ENCODE data around the gene KCNG1. TPM values are rescaled to one million over a fixed set of nuclear protein-coding genes. Genes with fewer than 3 reads are reported as not detected.

KCNG1 gene
- total and polyA plus RNA-seq, 2 of the 8 experiments (the other 6 are each of a cell fraction or from before 2014, with no cell fraction given): 16.0 to 18.0 TPM

DNA sequence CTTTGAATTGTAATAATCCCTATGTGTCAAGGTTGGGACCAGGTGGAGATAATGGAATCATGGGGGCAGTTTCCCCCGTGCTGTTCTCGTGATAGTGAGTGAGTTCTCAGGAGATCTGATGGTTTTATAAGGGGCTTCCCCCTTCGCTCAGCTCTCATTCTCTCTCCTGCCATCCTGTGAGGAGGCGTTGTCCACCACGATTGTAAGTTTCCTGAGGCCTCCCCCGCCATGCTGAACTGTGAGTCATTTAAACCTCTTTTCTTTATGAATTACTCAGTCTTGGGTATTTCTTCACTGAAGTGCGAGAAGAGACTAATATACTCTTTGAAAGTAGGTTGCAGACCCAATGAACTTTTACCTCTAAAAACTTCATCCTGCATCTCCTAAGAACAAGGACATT, 39.2 kb upstream of the KCNG1 start:
- Histone ChIP-seq H2BK20ac (ENCODE audit: low read length) (no peak overlapping the region), H3K4ac (replicated peaks; ENCODE audit: insufficient read length, low read depth, low read length) (no peak overlapping the region), H2BK120ac (replicated peaks; ENCODE audit: low read depth, low read length) (no peak overlapping the region), H4K20me1 (replicated peaks in 1 of 2; ENCODE audit: control insufficient read depth in 1 of 2, insufficient read depth in 2 of 2, low read length in 2 of 2) (no peaks in the 10 kb centered on the region), H3K79me1 (ENCODE audit: low read depth, low read length) (no peaks in the 10 kb centered on the region), H4K5ac (ENCODE audit: insufficient read length, low read depth, low read length) (no peak overlapping the region), H2AFZ (ENCODE audit: low read length) (no peak overlapping the region), H3K4me1 (replicated peaks in 1 of 4; ENCODE audit: control insufficient read depth in 3 of 4, insufficient read depth in 4 of 4, low read length in 3 of 4) (no peaks in the 10 kb centered on the region), H3K79me2 (ENCODE audit: control insufficient read depth in 1 of 2, insufficient read depth in 2 of 2, low read length in 2 of 2) (no peaks in the 10 kb centered on the region), H2AK5ac (ENCODE audit: low read depth, low read length) (no peak overlapping the region), H3K18ac (ENCODE audit: extremely low read depth, low read length) (no peak overlapping the region), H4K8ac (ENCODE audit: extremely low read depth, insufficient read depth, low read length) (no peak overlapping the region), H3K23me2 (ENCODE audit: low read depth, low read length) (no peaks in the 10 kb centered on the region), H4K91ac (replicated peaks; ENCODE audit: insufficient read length, low read length) (no peak overlapping the region), H3K27ac (ENCODE audit: low read depth, low read length) (no peak overlapping the region), H2BK5ac (ENCODE audit: low read depth, low read length) (no peak overlapping the region), H3K14ac (ENCODE audit: insufficient read length) (no peak overlapping the region), H3K23ac (ENCODE audit: insufficient read length) (no peak overlapping the region), H3K9me3 (ENCODE audit: insufficient read depth in 2 of 2, low read depth in 1 of 2, low read length in 1 of 2) (no peaks in the 10 kb centered on the region), H2BK12ac (ENCODE audit: low read depth, low read length) (no peak overlapping the region), H3K36me3 (ENCODE audit: control insufficient read depth in 2 of 4, insufficient read depth in 4 of 4, low read length in 3 of 4) (no peaks in the 10 kb centered on the region), H3K9ac (replicated peaks in 1 of 4; ENCODE audit: extremely low read depth in 1 of 4, low read depth in 3 of 4, low read length in 3 of 4) (no peak overlapping the region), H3K4me2 (ENCODE audit: insufficient read depth in 1 of 2, low read depth in 2 of 2, low read length in 2 of 2) (no peak overlapping the region), H3K56ac (replicated peaks; ENCODE audit: insufficient read length, low read depth, low read length) (no peak overlapping the region), H2BK15ac (ENCODE audit: low read length) (no peak overlapping the region), H3K27me3 (replicated peaks in 1 of 4; ENCODE audit: control insufficient read depth in 3 of 4, extremely low read depth in 1 of 4, insufficient read depth in 3 of 4, low read length in 3 of 4) (no peaks in the 10 kb centered on the region), H3K4me3 (ENCODE audit: extremely low read depth in 1 of 4, insufficient read depth in 2 of 4, low read depth in 3 of 4, low read length in 4 of 4) (no peak overlapping the region)
- DNase-seq (ENCODE audit: low read depth in 1 of 2, low spot score in 2 of 2): no peak
- no peak for FAIRE-seq
- WGBS, 2 experiments (ENCODE audit: extremely low coverage in 1 of 2, insufficient coverage in 1 of 2, insufficient read length in 1 of 2, insufficient replicate concordance in 2 of 2, low coverage in 1 of 2, low lambda C conversion rate in 2 of 2, missing lambda C conversion rate in 1 of 2): 89% methylated on average over 7 of the region's 7 CpGs; no CpG with 5 or more reads in 1 of the 2 experiments
- TF ChIP-seq CEBPB (IDR thresholded peaks at IDR 0.05; ENCODE audit: low read depth, low read length): no peak
- no peak for TF ChIP-seq GABPA (IDR thresholded peaks at IDR 0.05; ENCODE audit: borderline replicate concordance, insufficient read depth, low read length)
- no peak for TF ChIP-seq POLR2AphosphoS5 (IDR thresholded peaks at IDR 0.05; ENCODE audit: low read depth, low read length)
- TF ChIP-seq HDAC2 (IDR thresholded peaks at IDR 0.05; ENCODE audit: borderline replicate concordance in 1 of 2, low read depth in 2 of 2, low read length in 2 of 2): no peak
- no peak for TF ChIP-seq NRF1 (IDR thresholded peaks at IDR 0.05; ENCODE audit: low read depth, low read length)
- TF ChIP-seq, protein P1, sequence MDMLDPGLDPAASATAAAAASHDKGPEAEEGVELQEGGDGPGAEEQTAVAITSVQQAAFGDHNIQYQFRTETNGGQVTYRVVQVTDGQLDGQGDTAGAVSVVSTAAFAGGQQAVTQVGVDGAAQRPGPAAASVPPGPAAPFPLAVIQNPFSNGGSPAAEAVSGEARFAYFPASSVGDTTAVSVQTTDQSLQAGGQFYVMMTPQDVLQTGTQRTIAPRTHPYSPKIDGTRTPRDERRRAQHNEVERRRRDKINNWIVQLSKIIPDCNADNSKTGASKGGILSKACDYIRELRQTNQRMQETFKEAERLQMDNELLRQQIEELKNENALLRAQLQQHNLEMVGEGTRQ (IDR thresholded peaks at IDR 0.05; ENCODE audit: low read length): no peak
- no peak for TF ChIP-seq CBX5 (IDR thresholded peaks at IDR 0.05; ENCODE audit: low read depth, low read length)
- TF ChIP-seq TBP (IDR thresholded peaks at IDR 0.05; ENCODE audit: low read depth, low read length): no peak
- no peak for TF ChIP-seq FOSL1 (IDR thresholded peaks at IDR 0.05; ENCODE audit: insufficient read depth, low read depth, low read length)
- POLR2A ChIA-PET (ENCODE audit: partially characterized antibody): no interaction called here
- CTCF ChIA-PET (ENCODE audit: partially characterized antibody): interaction anchor here (0.6 to 1.9 kb wide), 2 partner anchors 70 to 246 kb away, joined by 3 to 6 read pairs; no protein-coding TSS in a partner anchor

All from H1 (cell line).